Astrocyte (in vitro differentiated cells and primary cell): ENCODE data around the gene POLR2I. TPM values are rescaled to one million over a fixed set of nuclear protein-coding genes. Genes with fewer than 3 reads are reported as not detected.

Experiments
- DNase-seq: peaks from one replicate; pipeline ENCODE4 v3.0.0-alpha.2; 2010; ENCODE audit warnings: low read depth
- FAIRE-seq: peaks from 2 replicates; lab custom pipeline; 2011; peaks lifted over from hg19 to GRCh38; lab: Jason Lieb, UNC
- H2AFZ ChIP-seq: 2 replicates; pipeline ENCODE4 v1.6.0; 2012; ENCODE audit warnings: low read depth, low read length, inconsistent platforms
- H3K27ac ChIP-seq: 2 replicates; pipeline ENCODE4 v1.5.1; 2011; ENCODE audit warnings: low read depth, low read length, inconsistent platforms
- H3K27me3 ChIP-seq: 2 replicates; pipeline ENCODE4 v1.6.0; 2011; ENCODE audit warnings: low read length, inconsistent platforms; ENCODE audit not compliant: insufficient read depth
- H3K36me3 ChIP-seq: 2 replicates; pipeline ENCODE4 v1.5.1; 2011; ENCODE audit warnings: low read length, inconsistent platforms; ENCODE audit not compliant: insufficient read depth
- H3K4me1 ChIP-seq: 2 replicates; pipeline ENCODE4 v1.5.1; 2011; ENCODE audit warnings: low read length, inconsistent platforms; ENCODE audit not compliant: insufficient read depth
- H3K4me2 ChIP-seq: 2 replicates; pipeline ENCODE4 v1.6.0; 2012; ENCODE audit warnings: low read length, inconsistent platforms
- H3K4me3 ChIP-seq: 2 replicates; pipeline ENCODE4 v1.5.1; 2011; ENCODE audit warnings: low read depth, mild to moderate bottlenecking, low read length, inconsistent platforms; ENCODE audit not compliant: insufficient read depth
- H3K79me2 ChIP-seq: 2 replicates; pipeline ENCODE4 v1.6.0; 2012; ENCODE audit warnings: mild to moderate bottlenecking, low read length, inconsistent platforms; ENCODE audit not compliant: insufficient read depth
- H3K9ac ChIP-seq: 2 replicates; pipeline ENCODE4 v1.6.0; 2012; ENCODE audit warnings: mild to moderate bottlenecking, low read length, inconsistent platforms
- H3K9me3 ChIP-seq: 2 replicates; pipeline ENCODE4 v1.5.1; 2012; ENCODE audit warnings: low read depth, mild to moderate bottlenecking, low read length, inconsistent platforms; ENCODE audit not compliant: insufficient read depth
- H4K20me1 ChIP-seq: 2 replicates; pipeline ENCODE4 v1.6.0; 2012; ENCODE audit warnings: low read length, inconsistent platforms; ENCODE audit not compliant: insufficient read depth
- H3K27ac Mint-ChIP-seq: one replicate; pipeline ENCODE4 v1.8.0; 2021; ENCODE audit warnings: mild to moderate bottlenecking, mixed read lengths; ENCODE audit not compliant: unreplicated experiment
- H3K27me3 Mint-ChIP-seq: one replicate; pipeline ENCODE4 v1.8.0; 2021; ENCODE audit warnings: low read depth, mixed read lengths; ENCODE audit not compliant: unreplicated experiment
- H3K36me3 Mint-ChIP-seq: one replicate; pipeline ENCODE4 v1.8.0; 2021; ENCODE audit warnings: low read depth, mixed read lengths; ENCODE audit not compliant: unreplicated experiment
- H3K4me1 Mint-ChIP-seq: one replicate; pipeline ENCODE4 v1.8.0; 2021; ENCODE audit warnings: low read depth, mixed read lengths; ENCODE audit not compliant: unreplicated experiment
- H3K4me3 Mint-ChIP-seq: one replicate; pipeline ENCODE4 v1.8.0; 2021; ENCODE audit warnings: mild to moderate bottlenecking, moderate library complexity, mixed read lengths; ENCODE audit not compliant: unreplicated experiment
- H3K9me3 Mint-ChIP-seq: one replicate; pipeline ENCODE4 v1.8.0; 2021; ENCODE audit warnings: mild to moderate bottlenecking, mixed read lengths; ENCODE audit not compliant: unreplicated experiment
- CTCF ChIP-seq: IDR thresholded peaks from 2 replicates; pipeline ENCODE4 v1.5.1; 2011; ENCODE audit warnings: low read depth, mild to moderate bottlenecking, inconsistent platforms, low read length, moderate library complexity; ENCODE audit not compliant: insufficient read depth
- EZH2 ChIP-seq: IDR thresholded peaks from 2 replicates; pipeline ENCODE4 v1.6.1; 2012; ENCODE audit warnings: mild to moderate bottlenecking, low read length, inconsistent platforms; ENCODE audit not compliant: insufficient read depth
- total RNA-seq: library from RNA; stranded (reverse); gene quantifications from 2 replicates; pipeline ENCODE4 v1.2.1, GENCODE V29; 2021

The POLR2I gene
- total RNA-seq, 1 donor from 2014 or later = 65.1 TPM

- H3K79me2 ChIP-seq = no peaks in the 10 kb centered on the region
- H3K9ac ChIP-seq = no peak overlapping the region
- Mint-ChIP-seq H3K27ac (peak overlapping the region; percentile 77), H3K4me3 (no peak overlapping the region), H3K36me3 (peaks cover 15% of the 10 kb centered on the region), H3K27me3 (no peaks in the 10 kb centered on the region), H3K4me1 (peaks cover 11% of the 10 kb centered on the region), H3K9me3 (no peaks in the 10 kb centered on the region)
- no peak for DNase-seq
- no peaks in the 10 kb centered on the region for H3K36me3 ChIP-seq
- no peaks in the 10 kb centered on the region for H3K9me3 ChIP-seq
- no peak overlapping the region for H2AFZ ChIP-seq
- no peaks in the 10 kb centered on the region for H3K27me3 ChIP-seq
- H3K4me1 ChIP-seq = no peaks in the 10 kb centered on the region
- H3K4me3 ChIP-seq = no peak overlapping the region
- no peak overlapping the region for H3K4me2 ChIP-seq
- FAIRE-seq = no peak
- H4K20me1 ChIP-seq = no peaks in the 10 kb centered on the region
- TF ChIP-seq CTCF (no peak), EZH2 (no peak)
- H3K27ac ChIP-seq = no peak overlapping the region
Observed at GRCh38 chr19:36160821-36161596, 46.3 kb upstream of the POLR2I start.

- no peak overlapping the region for H2AFZ ChIP-seq
- Mint-ChIP-seq H3K27me3 (no peaks in the 10 kb centered on the region), H3K4me3 (no peak overlapping the region), H3K4me1 (peaks cover 14% of the 10 kb centered on the region), H3K9me3 (no peaks in the 10 kb centered on the region), H3K36me3 (peaks cover 20% of the 10 kb centered on the region), H3K27ac (no peak overlapping the region)
- H3K9me3 ChIP-seq = no peaks in the 10 kb centered on the region
- H4K20me1 ChIP-seq = peaks cover 32% of the 10 kb centered on the region
- H3K4me3 ChIP-seq = no peak overlapping the region
- peaks cover 3% of the 10 kb centered on the region for H3K79me2 ChIP-seq
- H3K36me3 ChIP-seq = peaks cover 10% of the 10 kb centered on the region
- no peak for FAIRE-seq
- no peaks in the 10 kb centered on the region for H3K27me3 ChIP-seq
- H3K4me2 ChIP-seq = peak overlapping the region; percentile 52
- TF ChIP-seq CTCF (no peak), EZH2 (no peak)
- no peak for DNase-seq
- H3K27ac ChIP-seq = no peak overlapping the region
- H3K4me1 ChIP-seq = no peaks in the 10 kb centered on the region
- no peak overlapping the region for H3K9ac ChIP-seq
Observed at GRCh38 chr19:36153126-36153525, 38.5 kb upstream of the POLR2I start.
